Peyer's patch (tissue), 4 donors: ENCODE measurements around the gene KIF4B. TPM values are rescaled to one million over a fixed set of nuclear protein-coding genes. Genes with fewer than 3 reads are reported as not detected.

Experiments used
- DNase-seq, 3 donors: peaks; one replicate each; pipeline ENCODE4 v3.0.0-alpha.2; 2017 to 2019
- H3K27ac ChIP-seq, 4 donors: fragments of 200-600 bp; sonication (generic); one replicate each; pipeline ENCODE4 v1.5.1; 2016 to 2019
- H3K27me3 ChIP-seq, 2 donors: fragments of 200-600 bp; sonication (generic); one replicate each; pipeline ENCODE4 v1.5.1; 2019
- H3K36me3 ChIP-seq, 3 donors: fragments of 200-600 bp; sonication (generic); one replicate each; pipeline ENCODE4 v1.5.1; 2016 to 2019
- H3K4me1 ChIP-seq, 4 donors: fragments of 200-600 bp; sonication (generic); one replicate each; pipeline ENCODE4 v1.5.1; 2016 to 2019
- H3K4me3 ChIP-seq, 4 donors: fragments of 200-600 bp; sonication (generic); 1 replicate in 3 of 4; 2 replicates in 1 of 4; pipeline ENCODE4 v1.5.1; 2016 to 2019; ENCODE audit warnings: mild to moderate bottlenecking in 1 of 4
- H3K9me3 ChIP-seq, 4 donors: fragments of 200-600 bp; sonication (generic); one replicate each; pipeline ENCODE4 v1.5.1; 2016 to 2019; ENCODE audit warnings: mild to moderate bottlenecking in 1 of 4
- POLR2A ChIP-seq, 2 donors: fragments of 450-650 bp; IDR thresholded peaks; one replicate each; pipeline ENCODE4 v1.5.1; 2017; ENCODE audit warnings: antibody characterized with exemption in 2 of 2, mild to moderate bottlenecking in 2 of 2, moderate library complexity in 2 of 2
- total RNA-seq, 4 donors: library from RNA; depleted of rRNA; stranded (reverse); fragments of >200 nt; gene quantifications; one replicate each; pipeline ENCODE4 v1.1.0, GENCODE V29; 2016
- TF ChIP-seq, protein P1 (sequence below), 6 experiments: fragments of 450-650 bp in 4 of 6; fragments of 200-600 bp in 2 of 6; sonication (generic) in 1 of 6; IDR thresholded peaks; one replicate each; pipeline ENCODE4 v1.5.1; 2017 to 2019; ENCODE audit warnings: antibody characterized with exemption in 6 of 6, mild to moderate bottlenecking in 3 of 6, moderate library complexity in 1 of 6

Gene KIF4B
- total RNA-seq, 4 donors from 2014 or later: not detected

DNA sequence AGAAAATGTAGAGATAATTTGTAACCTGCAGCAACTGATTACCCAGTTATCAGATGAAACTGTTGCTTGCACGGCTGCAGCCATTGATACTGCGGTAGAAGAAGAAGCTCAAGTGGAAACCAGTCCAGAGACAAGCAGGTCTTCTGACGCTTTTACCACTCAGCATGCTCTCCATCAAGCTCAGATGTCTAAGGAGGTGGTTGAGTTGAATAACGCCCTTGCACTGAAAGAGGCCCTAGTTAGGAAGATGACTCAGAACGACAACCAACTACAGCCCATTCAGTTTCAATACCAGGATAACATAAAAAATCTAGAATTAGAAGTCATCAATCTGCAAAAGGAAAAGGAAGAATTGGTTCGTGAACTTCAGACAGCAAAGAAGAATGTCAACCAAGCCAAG is 1.7 kb downstream of the KIF4B start:
- H3K27ac ChIP-seq: no peak overlapping the region
- no peak overlapping the region for H3K4me3 ChIP-seq
- H3K27me3 ChIP-seq: no peaks in the 10 kb centered on the region
- H3K36me3 ChIP-seq: no peaks in the 10 kb centered on the region
- no peaks in the 10 kb centered on the region for H3K4me1 ChIP-seq
- DNase-seq: no peak
- H3K9me3 ChIP-seq: no peaks in the 10 kb centered on the region
- TF ChIP-seq POLR2A (IDR thresholded peaks at IDR 0.05): no peak
- TF ChIP-seq, protein P1, sequence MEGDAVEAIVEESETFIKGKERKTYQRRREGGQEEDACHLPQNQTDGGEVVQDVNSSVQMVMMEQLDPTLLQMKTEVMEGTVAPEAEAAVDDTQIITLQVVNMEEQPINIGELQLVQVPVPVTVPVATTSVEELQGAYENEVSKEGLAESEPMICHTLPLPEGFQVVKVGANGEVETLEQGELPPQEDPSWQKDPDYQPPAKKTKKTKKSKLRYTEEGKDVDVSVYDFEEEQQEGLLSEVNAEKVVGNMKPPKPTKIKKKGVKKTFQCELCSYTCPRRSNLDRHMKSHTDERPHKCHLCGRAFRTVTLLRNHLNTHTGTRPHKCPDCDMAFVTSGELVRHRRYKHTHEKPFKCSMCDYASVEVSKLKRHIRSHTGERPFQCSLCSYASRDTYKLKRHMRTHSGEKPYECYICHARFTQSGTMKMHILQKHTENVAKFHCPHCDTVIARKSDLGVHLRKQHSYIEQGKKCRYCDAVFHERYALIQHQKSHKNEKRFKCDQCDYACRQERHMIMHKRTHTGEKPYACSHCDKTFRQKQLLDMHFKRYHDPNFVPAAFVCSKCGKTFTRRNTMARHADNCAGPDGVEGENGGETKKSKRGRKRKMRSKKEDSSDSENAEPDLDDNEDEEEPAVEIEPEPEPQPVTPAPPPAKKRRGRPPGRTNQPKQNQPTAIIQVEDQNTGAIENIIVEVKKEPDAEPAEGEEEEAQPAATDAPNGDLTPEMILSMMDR (IDR thresholded peaks at IDR 0.05): no peak

DNA sequence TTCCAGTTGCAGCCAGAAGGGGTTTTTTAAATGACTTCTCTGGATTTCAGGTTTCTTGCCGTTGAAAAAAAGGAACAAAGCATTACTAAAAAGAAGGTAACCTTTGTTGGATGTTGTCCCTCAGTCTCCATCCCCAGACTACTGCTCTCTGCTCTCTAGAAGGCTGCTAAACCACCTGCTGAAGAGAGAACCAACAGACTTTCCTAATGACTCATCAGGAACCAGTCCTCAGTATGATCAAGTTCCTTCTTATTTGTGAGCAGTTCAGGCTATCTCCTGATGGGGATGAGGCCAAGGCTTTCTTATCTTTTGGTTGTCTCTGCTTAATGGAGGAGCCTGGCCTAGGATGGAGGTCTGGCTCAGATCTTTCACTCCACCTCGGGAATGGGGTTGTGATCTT is 4.1 kb downstream of the KIF4B start:
- H3K4me1 ChIP-seq: no peaks in the 10 kb centered on the region
- H3K36me3 ChIP-seq: no peaks in the 10 kb centered on the region
- no peaks in the 10 kb centered on the region for H3K9me3 ChIP-seq
- no peak overlapping the region for H3K27ac ChIP-seq
- TF ChIP-seq, protein P1 (IDR thresholded peaks at IDR 0.05): no peak
- no peak for TF ChIP-seq POLR2A (IDR thresholded peaks at IDR 0.05)
- no peak overlapping the region for H3K4me3 ChIP-seq
- no peak for DNase-seq
- no peaks in the 10 kb centered on the region for H3K27me3 ChIP-seq

DNA sequence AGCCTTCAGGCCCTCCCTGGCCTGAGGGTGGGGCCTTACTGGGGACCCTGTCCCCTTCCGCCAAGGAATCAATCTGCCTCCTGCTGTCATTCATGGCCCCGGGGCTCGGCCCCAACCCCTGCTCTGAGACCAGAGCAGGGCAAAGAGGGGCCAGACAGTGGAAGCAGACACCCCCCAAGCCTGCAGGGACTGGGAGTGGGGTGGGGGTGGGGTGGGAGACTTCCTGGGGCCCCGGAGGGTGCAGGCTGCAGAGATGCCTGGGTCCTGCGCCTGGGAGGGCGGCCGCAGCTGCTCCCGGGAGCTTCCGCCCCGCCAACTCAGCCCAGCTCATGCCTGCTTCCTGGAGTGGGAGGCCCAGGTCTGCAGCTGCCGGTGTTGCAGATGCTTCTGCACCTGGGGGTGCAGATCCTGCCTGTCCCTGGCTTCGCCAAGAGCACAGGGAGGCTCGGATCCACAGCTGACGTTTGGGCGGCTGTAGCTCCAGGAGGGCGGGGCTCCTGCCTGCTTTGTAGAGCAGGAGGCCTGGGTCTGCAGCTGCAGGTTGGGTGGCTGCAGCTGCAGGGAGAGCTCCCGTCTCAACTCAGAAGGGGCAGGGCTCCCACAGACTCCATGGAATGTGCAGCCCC is 6.2 kb downstream of the KIF4B start:
- no peaks in the 10 kb centered on the region for H3K27me3 ChIP-seq
- no peak overlapping the region for H3K27ac ChIP-seq
- H3K9me3 ChIP-seq: no peaks in the 10 kb centered on the region
- TF ChIP-seq POLR2A (IDR thresholded peaks at IDR 0.05): no peak
- TF ChIP-seq, protein P1 (IDR thresholded peaks at IDR 0.05): no peak
- H3K4me3 ChIP-seq: no peak overlapping the region
- no peak for DNase-seq
- no peaks in the 10 kb centered on the region for H3K4me1 ChIP-seq
- no peaks in the 10 kb centered on the region for H3K36me3 ChIP-seq

DNA sequence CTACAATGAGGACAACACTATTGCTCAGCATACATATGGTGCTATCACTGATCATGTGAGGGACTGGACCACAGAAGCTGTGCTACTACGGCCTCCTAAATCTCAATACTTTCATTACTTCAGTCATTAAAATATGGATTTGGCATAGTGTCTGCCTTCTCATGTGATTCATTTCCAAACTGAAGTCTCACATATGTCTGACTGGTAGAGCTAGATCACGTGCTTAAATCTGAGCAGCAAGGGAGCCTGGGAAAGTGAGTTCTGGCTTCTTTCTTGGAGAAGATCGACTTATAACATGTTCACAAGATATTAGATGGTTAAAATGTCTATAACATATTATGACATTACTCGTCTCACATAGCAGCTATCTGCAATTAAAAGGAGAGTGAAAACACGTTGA is 8.3 kb downstream of the KIF4B start:
- no peak for DNase-seq
- Histone ChIP-seq H3K27me3 (no peaks in the 10 kb centered on the region), H3K4me1 (no peaks in the 10 kb centered on the region), H3K4me3 (no peak overlapping the region), H3K36me3 (no peaks in the 10 kb centered on the region), H3K27ac (no peak overlapping the region), H3K9me3 (no peaks in the 10 kb centered on the region)
- no peak for TF ChIP-seq POLR2A (IDR thresholded peaks at IDR 0.05)
- TF ChIP-seq, protein P1 (IDR thresholded peaks at IDR 0.05): no peak

DNA sequence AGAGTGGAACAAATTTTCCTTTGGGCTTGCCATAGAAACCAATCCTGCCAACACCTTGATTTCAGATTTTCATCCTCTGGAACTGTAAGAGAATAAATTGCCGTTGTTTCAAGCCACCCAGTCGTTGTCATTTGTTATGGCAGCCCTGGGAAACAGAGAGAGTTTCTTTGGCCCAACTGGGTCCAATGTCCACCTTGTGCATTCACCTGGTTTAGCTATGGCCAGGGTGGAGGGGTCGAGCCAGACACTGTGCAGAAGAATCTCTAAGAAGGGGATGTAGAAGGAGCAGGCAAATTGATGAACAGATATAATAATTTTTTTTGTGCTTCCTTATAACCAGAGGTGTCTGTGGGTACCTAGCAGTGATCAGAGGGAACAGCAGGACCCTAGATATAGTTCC is 9.8 kb downstream of the KIF4B start:
- H3K4me3 ChIP-seq: no peak overlapping the region
- no peak for TF ChIP-seq POLR2A (IDR thresholded peaks at IDR 0.05)
- TF ChIP-seq, protein P1 (IDR thresholded peaks at IDR 0.05): no peak
- no peak for DNase-seq
- H3K9me3 ChIP-seq: no peaks in the 10 kb centered on the region
- no peaks in the 10 kb centered on the region for H3K36me3 ChIP-seq
- H3K4me1 ChIP-seq: no peaks in the 10 kb centered on the region
- H3K27me3 ChIP-seq: no peaks in the 10 kb centered on the region
- no peak overlapping the region for H3K27ac ChIP-seq

DNA sequence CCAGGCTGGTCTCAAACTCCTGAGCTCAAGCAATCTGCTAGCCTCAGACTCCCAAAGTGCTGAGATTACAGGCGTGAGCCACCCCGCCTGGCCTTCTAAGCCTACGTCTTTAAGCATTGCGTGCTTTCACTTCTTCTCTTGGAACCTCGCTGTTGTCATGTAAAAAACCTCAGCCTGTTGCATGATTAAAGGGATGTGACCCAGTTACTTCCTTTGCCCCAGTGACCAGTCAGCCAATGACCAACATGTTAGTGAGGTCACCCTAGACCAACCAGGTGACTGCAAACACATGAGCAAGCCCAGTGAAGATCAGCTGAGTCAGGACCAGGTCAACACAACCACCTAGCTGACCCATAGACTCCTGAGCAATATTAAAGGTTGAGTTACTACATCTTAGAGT is 10.5 kb downstream of the KIF4B start:
- DNase-seq: no peak
- Histone ChIP-seq H3K36me3 (no peaks in the 10 kb centered on the region), H3K27ac (no peak overlapping the region), H3K4me3 (no peak overlapping the region), H3K4me1 (no peaks in the 10 kb centered on the region), H3K27me3 (no peaks in the 10 kb centered on the region), H3K9me3 (no peaks in the 10 kb centered on the region)
- no peak for TF ChIP-seq POLR2A (IDR thresholded peaks at IDR 0.05)
- TF ChIP-seq, protein P1 (IDR thresholded peaks at IDR 0.05): no peak
